ENCODE data around the gene SLC24A1.

Gene SLC24A1

DNA sequence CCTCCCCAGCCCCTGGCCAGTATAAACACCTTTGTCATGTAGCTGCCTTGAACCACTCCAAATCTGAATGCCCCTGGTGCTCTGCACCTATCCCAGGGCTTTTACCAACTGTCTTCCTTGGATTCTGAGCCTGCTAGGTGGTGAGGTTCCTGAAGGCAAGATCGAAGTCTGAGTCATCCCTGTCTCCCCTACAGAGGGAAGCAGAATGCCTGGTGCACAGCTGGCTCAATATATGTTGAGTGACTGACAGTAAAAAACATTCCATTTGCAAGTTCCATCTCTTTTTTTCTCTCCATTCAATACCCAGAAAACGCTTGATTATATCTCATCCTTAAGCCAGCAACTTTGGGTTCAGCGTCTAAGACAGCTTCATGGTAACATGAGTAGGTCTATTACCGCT, 24.7 kb downstream of the SLC24A1 start:
- TF ChIP-seq, protein P1, sequence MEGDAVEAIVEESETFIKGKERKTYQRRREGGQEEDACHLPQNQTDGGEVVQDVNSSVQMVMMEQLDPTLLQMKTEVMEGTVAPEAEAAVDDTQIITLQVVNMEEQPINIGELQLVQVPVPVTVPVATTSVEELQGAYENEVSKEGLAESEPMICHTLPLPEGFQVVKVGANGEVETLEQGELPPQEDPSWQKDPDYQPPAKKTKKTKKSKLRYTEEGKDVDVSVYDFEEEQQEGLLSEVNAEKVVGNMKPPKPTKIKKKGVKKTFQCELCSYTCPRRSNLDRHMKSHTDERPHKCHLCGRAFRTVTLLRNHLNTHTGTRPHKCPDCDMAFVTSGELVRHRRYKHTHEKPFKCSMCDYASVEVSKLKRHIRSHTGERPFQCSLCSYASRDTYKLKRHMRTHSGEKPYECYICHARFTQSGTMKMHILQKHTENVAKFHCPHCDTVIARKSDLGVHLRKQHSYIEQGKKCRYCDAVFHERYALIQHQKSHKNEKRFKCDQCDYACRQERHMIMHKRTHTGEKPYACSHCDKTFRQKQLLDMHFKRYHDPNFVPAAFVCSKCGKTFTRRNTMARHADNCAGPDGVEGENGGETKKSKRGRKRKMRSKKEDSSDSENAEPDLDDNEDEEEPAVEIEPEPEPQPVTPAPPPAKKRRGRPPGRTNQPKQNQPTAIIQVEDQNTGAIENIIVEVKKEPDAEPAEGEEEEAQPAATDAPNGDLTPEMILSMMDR (IDR thresholded peaks at IDR 0.05): no peak

DNA sequence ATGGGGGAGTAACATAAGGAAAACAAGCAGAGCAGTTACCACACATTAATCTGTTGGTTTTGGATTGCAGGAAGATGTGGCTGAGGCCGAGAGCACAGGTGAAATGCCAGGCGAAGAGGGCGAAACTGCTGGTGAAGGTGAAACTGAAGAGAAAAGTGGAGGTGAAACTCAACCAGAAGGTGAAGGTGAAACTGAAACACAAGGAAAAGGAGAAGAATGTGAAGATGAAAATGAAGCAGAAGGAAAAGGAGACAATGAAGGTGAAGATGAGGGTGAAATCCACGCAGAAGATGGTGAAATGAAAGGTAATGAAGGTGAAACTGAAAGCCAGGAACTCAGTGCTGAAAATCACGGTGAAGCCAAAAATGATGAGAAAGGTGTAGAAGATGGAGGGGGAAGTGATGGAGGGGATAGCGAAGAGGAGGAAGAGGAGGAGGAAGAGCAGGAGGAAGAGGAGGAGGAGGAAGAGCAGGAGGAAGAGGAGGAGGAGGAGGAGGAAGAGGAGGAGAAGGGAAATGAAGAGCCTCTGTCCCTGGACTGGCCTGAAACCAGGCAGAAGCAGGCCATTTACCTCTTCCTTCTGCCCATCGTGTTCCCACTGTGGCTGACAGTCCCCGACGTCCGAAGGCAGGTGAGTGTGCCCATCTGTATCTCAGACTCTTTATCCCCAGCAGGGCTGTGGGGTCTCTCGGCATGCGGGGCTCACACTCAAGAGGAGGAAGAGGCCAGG, 28.7 kb downstream of the SLC24A1 start:
- TF ChIP-seq, protein P1 (IDR thresholded peaks at IDR 0.05): no peak

DNA sequence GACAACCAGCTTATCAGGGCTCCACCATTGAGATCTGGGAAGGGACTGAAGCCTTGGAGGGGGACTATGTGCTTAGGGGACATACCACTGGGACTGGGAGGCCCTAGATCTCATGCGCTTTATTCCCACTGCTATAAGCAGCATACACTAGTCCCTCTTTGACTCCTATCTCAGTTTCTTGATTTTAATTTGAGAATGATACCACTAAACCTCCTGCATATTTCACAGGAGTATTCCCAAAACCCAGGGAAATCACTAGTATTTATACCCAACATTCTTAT, 29.2 kb downstream of the SLC24A1 start:
- TF ChIP-seq, protein P1 (IDR thresholded peaks at IDR 0.05): no peak

DNA sequence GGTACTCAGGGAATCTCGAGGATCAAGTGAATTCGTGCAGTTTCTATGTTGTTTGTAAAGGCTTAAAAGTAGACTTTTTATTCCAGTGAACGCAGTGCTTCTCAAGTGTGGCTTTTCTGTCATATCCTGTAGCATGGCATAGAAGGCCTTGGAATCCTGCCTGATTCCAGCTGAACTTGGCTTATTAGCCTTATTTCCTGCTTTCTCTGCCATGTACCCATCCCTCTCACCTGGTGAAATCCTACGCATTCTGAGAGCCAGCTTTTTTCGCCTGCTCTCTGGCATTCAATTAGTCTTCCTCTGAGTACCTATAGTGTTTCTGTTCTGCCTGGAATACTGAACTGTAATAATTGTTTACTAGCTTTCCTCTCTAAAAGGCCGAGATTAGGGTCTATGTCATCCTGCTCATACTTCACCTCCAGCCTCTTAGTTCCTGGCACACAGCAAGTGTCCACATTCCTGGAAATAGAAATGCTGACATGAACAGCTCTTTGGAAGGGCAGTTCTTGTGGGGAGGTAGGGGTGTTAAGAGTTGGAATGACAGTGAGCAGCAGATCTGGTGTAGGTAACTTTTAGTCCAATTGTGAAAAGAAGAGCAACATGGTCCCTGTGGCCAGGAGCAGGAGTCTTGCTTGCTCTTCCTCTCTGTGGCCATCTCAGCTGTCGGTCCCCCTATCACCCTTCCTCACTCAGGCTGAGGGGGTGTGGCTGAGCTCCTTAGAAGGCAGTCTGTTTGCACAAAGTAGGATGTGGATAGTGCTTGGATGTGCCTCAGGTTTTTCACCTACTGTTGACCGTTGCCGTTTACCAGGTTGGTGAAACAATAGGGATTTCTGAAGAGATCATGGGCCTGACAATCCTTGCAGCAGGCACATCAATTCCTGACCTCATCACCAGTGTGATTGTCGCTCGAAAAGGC, 30.4 kb downstream of the SLC24A1 start:
- TF ChIP-seq, protein P1 (IDR thresholded peaks at IDR 0.05): no peak

DNA sequence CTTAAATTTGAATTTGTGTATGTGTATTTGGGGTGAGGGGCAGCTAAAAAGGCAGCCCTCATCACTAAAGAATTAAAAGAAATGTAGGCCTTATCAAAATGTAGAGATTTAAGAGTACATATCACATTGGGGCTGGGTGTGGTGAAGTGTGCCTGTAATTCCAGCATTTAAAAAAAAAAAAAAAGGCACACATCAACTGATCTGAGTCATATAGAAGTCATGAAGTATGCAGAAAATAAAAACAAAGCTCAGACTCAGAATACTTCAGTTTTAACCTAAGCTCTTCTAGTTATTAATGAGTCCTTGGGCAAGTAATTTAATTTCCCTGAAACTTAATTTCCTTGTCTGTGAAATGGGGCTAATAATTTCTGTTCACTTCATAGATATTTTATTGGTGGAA, 31.6 kb downstream of the SLC24A1 start:
- TF ChIP-seq, protein P1 (IDR thresholded peaks at IDR 0.05): no peak

DNA sequence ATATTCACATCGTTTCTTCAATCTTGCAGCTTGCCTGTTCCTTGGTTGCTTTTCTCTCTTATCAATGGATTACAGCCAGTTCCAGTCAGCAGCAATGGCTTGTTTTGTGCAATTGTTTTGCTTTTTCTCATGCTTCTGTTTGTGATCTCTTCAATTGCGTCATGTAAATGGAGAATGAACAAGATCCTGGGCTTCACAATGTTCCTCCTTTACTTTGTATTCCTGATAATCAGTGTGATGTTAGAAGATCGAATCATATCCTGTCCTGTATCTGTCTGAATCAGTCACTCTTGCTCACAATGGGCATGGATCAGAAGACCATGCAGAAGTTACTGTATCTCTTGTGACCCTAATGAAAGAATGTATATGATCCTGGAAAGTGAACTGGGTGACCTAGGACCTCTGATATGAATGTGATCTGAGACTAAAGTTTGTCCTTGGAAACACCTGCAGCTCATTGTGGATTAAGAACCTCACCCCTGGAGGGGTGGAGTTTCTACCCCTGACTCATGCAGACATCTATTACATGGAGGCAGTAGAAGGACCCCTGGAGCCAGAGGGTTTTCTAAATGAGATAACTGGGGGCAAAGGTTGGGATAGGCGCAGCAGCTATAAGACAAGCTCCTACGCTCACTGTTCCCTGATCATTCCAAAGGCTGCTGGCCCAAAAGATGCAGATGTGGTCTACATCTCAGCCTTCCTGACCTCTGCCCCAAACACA, 32.2 kb downstream of the SLC24A1 start:
- TF ChIP-seq, protein P1 (IDR thresholded peaks at IDR 0.05): no peak

DNA sequence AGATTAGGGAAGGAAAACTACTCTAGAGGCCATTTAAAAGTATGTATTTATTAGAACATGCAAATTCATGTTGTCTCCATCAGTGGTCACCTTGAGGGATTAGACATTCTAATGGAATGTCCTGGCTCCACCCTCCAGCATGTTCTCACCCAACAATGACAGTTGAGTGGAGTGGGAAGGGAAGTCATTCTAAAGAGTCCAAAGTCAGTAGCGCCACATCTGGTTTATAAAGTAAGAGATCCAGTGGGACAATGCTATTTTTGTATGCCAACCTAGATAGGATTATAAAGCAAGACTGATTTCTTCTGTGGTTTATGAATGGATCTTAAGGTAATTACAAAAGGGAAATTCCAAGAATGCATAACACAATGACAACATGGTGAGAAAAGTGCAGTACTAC, 33.3 kb downstream of the SLC24A1 start:
- TF ChIP-seq, protein P1 (IDR thresholded peaks at IDR 0.05): no peak

Measured in LNCAP (cell line).